Loucy (cell line): ENCODE results near the gene RAVER2.

Source experiments
- H2AFZ ChIP-seq: fragments of 200-600 bp; sonication (generic); 2 replicates; pipeline ENCODE4 v1.6.0; 2016; ENCODE audit warnings: antibody characterized with exemption, mild to moderate bottlenecking, low read length, moderate library complexity
- H3F3A ChIP-seq: fragments of 200-600 bp; 2 replicates; pipeline ENCODE4 v1.6.0; 2016; ENCODE audit warnings: antibody characterized with exemption, low read depth, mild to moderate bottlenecking
- H3K27me3 ChIP-seq: fragments of 200-600 bp; sonication (generic); 2 replicates; pipeline ENCODE4 v1.6.1; 2014; ENCODE audit warnings: low read length, mild to moderate bottlenecking; ENCODE audit not compliant: insufficient read depth, poor library complexity, severe bottlenecking
- H3K36me3 ChIP-seq: fragments of 200-600 bp; sonication (generic); 2 replicates; pipeline ENCODE4 v1.6.1; 2016; ENCODE audit warnings: low read length; ENCODE audit not compliant: insufficient read depth
- H3K4me1 ChIP-seq: fragments of 200-600 bp; sonication (generic); 2 replicates; pipeline ENCODE4 v1.5.1; 2014; ENCODE audit warnings: low read length, mild to moderate bottlenecking; ENCODE audit not compliant: insufficient read depth, poor library complexity, severe bottlenecking
- H3K4me2 ChIP-seq: fragments of 200-600 bp; sonication (generic); 2 replicates; pipeline ENCODE4 v1.6.0; 2014; ENCODE audit warnings: antibody characterized with exemption, low read length, low read depth, mild to moderate bottlenecking; ENCODE audit not compliant: poor library complexity, severe bottlenecking
- H3K4me3 ChIP-seq: fragments of 200-600 bp; sonication (generic); 2 replicates; pipeline ENCODE4 v1.5.1; 2014; ENCODE audit warnings: low read length, mild to moderate bottlenecking, mixed read lengths; ENCODE audit not compliant: poor library complexity, severe bottlenecking
- H3K79me2 ChIP-seq: fragments of 200-600 bp; sonication (generic); 2 replicates; pipeline ENCODE4 v1.6.1; 2014; ENCODE audit warnings: low read length; ENCODE audit not compliant: insufficient read depth
- H3K9ac ChIP-seq: fragments of 200-600 bp; sonication (generic); 2 replicates; pipeline ENCODE4 v1.6.0; 2014; ENCODE audit warnings: mild to moderate bottlenecking, low read depth, low read length, moderate library complexity; ENCODE audit not compliant: poor library complexity, severe bottlenecking
- H3K9me2 ChIP-seq: fragments of 200-600 bp; sonication (generic); replicated peaks from 2 replicates; pipeline ENCODE4 v1.6.1; 2016; ENCODE audit warnings: low read depth, low read length, mixed read lengths
- H3K9me3 ChIP-seq: fragments of 200-600 bp; sonication (generic); 2 replicates; pipeline ENCODE4 v1.6.1; 2014; ENCODE audit warnings: mild to moderate bottlenecking, antibody characterized with exemption, low read length, low read depth; ENCODE audit not compliant: insufficient read depth
- H4K20me1 ChIP-seq: fragments of 200-600 bp; sonication (generic); 2 replicates; pipeline ENCODE4 v1.6.0; 2014; ENCODE audit warnings: antibody characterized with exemption, low read length, mild to moderate bottlenecking; ENCODE audit not compliant: insufficient read depth, poor library complexity, severe bottlenecking
- EZH2phosphoT487 ChIP-seq: fragments of 200-600 bp; IDR thresholded peaks from 2 replicates; pipeline ENCODE4 v1.6.1; 2018; ENCODE audit warnings: antibody characterized with exemption, mild to moderate bottlenecking, moderate library complexity, borderline replicate concordance
- TF ChIP-seq, protein P1 (sequence below): fragments of 200-600 bp; sonication (generic); conservative IDR thresholded peaks from 2 replicates; pipeline ENCODE4 v1.5.1; 2014; ENCODE audit warnings: mild to moderate bottlenecking, antibody characterized with exemption, low read length

The RAVER2 gene

DNA sequence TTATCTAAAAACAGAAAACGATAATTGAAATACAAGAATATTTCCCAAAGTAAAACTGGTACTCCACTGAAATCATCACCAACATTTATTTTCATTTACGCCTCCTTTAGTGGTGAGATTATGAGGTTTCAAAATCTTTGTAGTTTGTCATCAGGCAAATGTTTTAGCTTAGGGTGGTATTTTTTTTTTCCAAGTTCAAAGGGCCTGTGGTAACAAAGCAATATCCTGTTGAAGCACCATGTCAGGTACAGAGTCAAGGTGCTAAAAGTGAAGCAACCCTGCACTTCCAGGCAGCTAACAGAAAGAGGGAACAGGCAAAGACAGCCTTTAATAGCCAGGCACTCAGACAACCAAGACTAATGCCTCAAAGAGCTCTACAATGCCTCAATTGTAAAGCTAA, 132.3 kb downstream of the RAVER2 start:
- H3K9me3 ChIP-seq: no peaks in the 10 kb centered on the region
- H3K79me2 ChIP-seq: peaks cover 4% of the 10 kb centered on the region; the same call in 1 of the 2 replicates
- H4K20me1 ChIP-seq: peaks cover 7% of the 10 kb centered on the region
- H3K4me2 ChIP-seq: peak overlapping the region; percentile 1
- H3K4me3 ChIP-seq: no peak overlapping the region
- H3K36me3 ChIP-seq: peaks cover 90% of the 10 kb centered on the region
- no peaks in the 10 kb centered on the region for H3K27me3 ChIP-seq
- no peak overlapping the region for H3K9ac ChIP-seq
- H3K4me1 ChIP-seq: peaks cover 10% of the 10 kb centered on the region
- H3K9me2 ChIP-seq: no peaks in the 10 kb centered on the region
- no peak overlapping the region for H2AFZ ChIP-seq
- TF ChIP-seq, protein P1, sequence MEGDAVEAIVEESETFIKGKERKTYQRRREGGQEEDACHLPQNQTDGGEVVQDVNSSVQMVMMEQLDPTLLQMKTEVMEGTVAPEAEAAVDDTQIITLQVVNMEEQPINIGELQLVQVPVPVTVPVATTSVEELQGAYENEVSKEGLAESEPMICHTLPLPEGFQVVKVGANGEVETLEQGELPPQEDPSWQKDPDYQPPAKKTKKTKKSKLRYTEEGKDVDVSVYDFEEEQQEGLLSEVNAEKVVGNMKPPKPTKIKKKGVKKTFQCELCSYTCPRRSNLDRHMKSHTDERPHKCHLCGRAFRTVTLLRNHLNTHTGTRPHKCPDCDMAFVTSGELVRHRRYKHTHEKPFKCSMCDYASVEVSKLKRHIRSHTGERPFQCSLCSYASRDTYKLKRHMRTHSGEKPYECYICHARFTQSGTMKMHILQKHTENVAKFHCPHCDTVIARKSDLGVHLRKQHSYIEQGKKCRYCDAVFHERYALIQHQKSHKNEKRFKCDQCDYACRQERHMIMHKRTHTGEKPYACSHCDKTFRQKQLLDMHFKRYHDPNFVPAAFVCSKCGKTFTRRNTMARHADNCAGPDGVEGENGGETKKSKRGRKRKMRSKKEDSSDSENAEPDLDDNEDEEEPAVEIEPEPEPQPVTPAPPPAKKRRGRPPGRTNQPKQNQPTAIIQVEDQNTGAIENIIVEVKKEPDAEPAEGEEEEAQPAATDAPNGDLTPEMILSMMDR: no peak
- no peak for TF ChIP-seq EZH2phosphoT487
- H3F3A ChIP-seq: no peaks in the 10 kb centered on the region

DNA sequence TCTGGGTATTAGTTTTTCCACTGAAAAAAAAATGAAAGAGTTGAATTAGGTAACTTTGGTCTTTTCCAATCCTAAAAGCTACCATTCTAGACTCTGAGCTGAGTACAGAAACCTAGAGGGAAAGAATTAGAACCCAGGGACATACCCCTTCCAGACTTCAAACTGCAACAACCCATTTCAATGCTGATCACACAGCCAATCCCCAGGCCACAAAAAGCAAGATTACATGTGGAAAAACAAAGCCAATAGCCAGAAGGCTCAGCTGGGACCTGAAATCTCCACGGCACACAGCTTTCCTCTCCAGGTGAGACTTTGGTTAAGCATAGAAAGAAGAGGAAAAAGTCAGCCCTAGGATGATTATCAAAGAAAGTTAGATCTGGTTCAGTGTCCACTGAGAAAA, 132.7 kb downstream of the RAVER2 start:
- H3K9me3 ChIP-seq: no peaks in the 10 kb centered on the region
- TF ChIP-seq, protein P1: no peak
- no peak for TF ChIP-seq EZH2phosphoT487
- H3K4me2 ChIP-seq: peak overlapping the region; percentile 1
- peaks cover 4% of the 10 kb centered on the region; the same call in 1 of the 2 replicates for H3K79me2 ChIP-seq
- no peak overlapping the region for H2AFZ ChIP-seq
- H3F3A ChIP-seq: no peaks in the 10 kb centered on the region
- no peaks in the 10 kb centered on the region for H3K27me3 ChIP-seq
- no peak overlapping the region for H3K9ac ChIP-seq
- H4K20me1 ChIP-seq: peaks cover 7% of the 10 kb centered on the region
- no peaks in the 10 kb centered on the region for H3K9me2 ChIP-seq
- H3K4me3 ChIP-seq: no peak overlapping the region
- H3K36me3 ChIP-seq: peaks cover 90% of the 10 kb centered on the region
- H3K4me1 ChIP-seq: peaks cover 10% of the 10 kb centered on the region

DNA sequence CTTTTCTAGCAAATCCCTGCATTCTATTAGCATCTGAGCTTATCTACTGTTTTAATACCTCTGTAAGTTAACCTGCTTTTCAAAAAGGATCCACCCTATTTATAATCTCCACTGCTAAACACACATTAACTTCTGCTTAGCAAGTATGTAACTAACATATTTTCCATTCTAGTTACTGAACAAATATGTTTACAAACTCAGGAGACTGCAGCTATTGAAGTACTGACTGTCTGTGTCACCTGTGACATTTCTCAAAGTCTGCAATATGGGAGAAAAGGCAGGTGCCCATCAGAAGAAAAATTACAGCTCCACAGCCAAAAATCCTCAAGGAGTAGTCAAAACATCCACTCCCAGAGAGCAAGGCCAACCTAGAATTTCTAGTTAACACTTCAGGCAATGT, 133.2 kb downstream of the RAVER2 start:
- Histone ChIP-seq H3K36me3 (peaks cover 90% of the 10 kb centered on the region), H3K4me1 (peaks cover 10% of the 10 kb centered on the region), H3K4me2 (no peak overlapping the region), H3K9me3 (no peaks in the 10 kb centered on the region), H2AFZ (no peak overlapping the region), H4K20me1 (peaks cover 7% of the 10 kb centered on the region), H3K79me2 (peaks cover 4% of the 10 kb centered on the region; the same call in 1 of the 2 replicates), H3K9ac (no peak overlapping the region), H3K4me3 (no peak overlapping the region), H3K9me2 (no peaks in the 10 kb centered on the region), H3F3A (no peaks in the 10 kb centered on the region), H3K27me3 (no peaks in the 10 kb centered on the region)
- TF ChIP-seq EZH2phosphoT487: no peak
- TF ChIP-seq, protein P1: no peak
